ENCODE data around the gene ANKRD13A. TPM values are rescaled to one million over a fixed set of nuclear protein-coding genes. Genes with fewer than 3 reads are reported as not detected.

The ANKRD13A gene
- total and polyA plus RNA-seq, 2 of the 13 experiments (the other 11 are each of a cell fraction or from before 2014, with no cell fraction given) = 34.1 to 41.6 TPM

DNA sequence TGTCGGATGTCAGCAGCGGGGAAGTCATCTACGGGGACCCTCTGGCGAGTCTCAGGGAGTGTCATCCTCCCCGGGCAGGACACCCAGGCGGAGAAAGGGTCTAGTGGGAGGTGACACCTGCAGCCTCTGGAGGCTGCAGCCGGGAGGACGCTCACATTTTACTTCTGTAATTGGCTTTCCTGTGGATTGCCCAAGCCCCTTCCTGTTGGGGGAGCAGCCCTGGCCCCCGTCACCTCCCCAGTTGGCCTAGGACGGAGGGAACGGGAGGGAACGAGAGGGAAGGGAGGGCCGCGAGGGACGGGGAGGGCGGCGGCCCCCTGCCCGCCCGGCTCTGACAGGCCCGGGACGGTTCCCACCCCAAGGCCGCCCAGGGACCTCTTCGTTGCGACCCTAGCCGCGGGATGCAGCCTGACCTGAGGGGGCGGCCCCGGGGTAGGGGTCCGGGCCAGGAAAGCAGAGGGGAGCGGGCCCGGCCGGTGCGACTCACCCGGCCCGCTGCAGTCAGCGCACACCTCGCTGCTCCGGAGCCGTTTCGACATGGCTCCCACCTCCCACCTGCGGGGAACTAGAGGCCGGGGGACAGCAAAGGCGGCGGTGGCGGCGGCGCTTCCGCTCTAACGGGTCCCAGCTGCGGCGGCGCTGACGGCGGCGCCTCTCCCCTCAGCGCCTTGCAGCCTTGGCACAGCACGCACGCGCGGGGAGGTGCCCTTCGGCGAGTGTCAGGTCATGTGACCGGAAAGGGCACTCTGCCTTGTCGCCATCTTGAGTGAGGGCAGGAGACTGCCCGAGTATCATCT, 3.3 kb upstream of the ANKRD13A start, which contains the start of gene GIT2 (continued):
- TF ChIP-seq PITX1 (CRISPR knock-in tag; IDR thresholded peaks at IDR 0.05) (no peak; the same call in 1 of the 2 replicates), ZNF34 (CRISPR knock-in tag; IDR thresholded peaks at IDR 0.05; ENCODE audit: borderline replicate concordance) (0 out of 2 replicates have a peak, but pooled peaks have one; percentile 29), FOXC1 (CRISPR knock-in tag; IDR thresholded peaks at IDR 0.05; ENCODE audit: borderline replicate concordance) (peak; percentile 58; the same call in 1 of the 2 replicates), FOXJ3 (CRISPR knock-in tag; IDR thresholded peaks at IDR 0.05; ENCODE audit: borderline replicate concordance) (no peak), REXO4 (CRISPR knock-in tag; IDR thresholded peaks at IDR 0.05; ENCODE audit: borderline replicate concordance) (no peak), SPEN (CRISPR knock-in tag; IDR thresholded peaks at IDR 0.05; ENCODE audit: low read depth) (peak; percentile 72), SIX1 (CRISPR knock-in tag; IDR thresholded peaks at IDR 0.05; ENCODE audit: borderline replicate concordance) (no peak), FOXK2 (IDR thresholded peaks at IDR 0.05) (no peak), RBM22 (optimal IDR thresholded peaks at IDR 0.05; ENCODE audit: low read length) (no peak), PPARG (CRISPR knock-in tag; conservative IDR thresholded peaks at IDR 0.05) (no peak), ZNF660 (CRISPR knock-in tag; IDR thresholded peaks at IDR 0.05; ENCODE audit: borderline replicate concordance, low read depth) (no peak), PAX8 (CRISPR knock-in tag; IDR thresholded peaks at IDR 0.05; ENCODE audit: borderline replicate concordance) (peak; percentile 88; the same call in 1 of the 2 replicates)
- TF ChIP-seq, protein P1, sequence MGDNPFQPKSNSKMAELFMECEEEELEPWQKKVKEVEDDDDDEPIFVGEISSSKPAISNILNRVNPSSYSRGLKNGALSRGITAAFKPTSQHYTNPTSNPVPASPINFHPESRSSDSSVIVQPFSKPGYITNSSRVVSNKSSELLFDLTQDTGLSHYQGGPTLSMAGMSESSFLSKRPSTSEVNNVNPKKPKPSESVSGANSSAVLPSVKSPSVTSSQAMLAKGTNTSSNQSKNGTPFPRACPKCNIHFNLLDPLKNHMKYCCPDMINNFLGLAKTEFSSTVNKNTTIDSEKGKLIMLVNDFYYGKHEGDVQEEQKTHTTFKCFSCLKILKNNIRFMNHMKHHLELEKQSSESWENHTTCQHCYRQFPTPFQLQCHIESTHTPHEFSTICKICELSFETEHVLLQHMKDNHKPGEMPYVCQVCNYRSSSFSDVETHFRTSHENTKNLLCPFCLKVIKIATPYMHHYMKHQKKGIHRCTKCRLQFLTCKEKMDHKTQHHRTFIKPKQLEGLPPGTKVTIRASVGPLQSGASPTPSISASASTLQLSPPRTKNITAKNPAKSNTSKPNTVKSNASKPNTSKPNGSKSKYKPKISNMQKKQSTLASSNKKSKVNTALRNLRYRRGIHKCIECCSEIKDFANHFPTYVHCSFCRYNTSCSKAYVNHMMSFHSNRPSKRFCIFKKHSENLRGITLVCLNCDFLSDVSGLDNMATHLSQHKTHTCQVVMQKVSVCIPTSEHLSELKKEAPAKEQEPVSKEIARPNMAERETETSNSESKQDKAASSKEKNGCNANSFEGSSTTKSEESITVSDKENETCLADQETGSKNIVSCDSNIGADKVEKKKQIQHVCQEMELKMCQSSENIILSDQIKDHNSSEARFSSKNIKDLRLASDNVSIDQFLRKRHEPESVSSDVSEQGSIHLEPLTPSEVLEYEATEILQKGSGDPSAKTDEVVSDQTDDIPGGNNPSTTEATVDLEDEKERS (CRISPR knock-in tag; IDR thresholded peaks at IDR 0.05) = no peak
- TF ChIP-seq, protein P2, sequence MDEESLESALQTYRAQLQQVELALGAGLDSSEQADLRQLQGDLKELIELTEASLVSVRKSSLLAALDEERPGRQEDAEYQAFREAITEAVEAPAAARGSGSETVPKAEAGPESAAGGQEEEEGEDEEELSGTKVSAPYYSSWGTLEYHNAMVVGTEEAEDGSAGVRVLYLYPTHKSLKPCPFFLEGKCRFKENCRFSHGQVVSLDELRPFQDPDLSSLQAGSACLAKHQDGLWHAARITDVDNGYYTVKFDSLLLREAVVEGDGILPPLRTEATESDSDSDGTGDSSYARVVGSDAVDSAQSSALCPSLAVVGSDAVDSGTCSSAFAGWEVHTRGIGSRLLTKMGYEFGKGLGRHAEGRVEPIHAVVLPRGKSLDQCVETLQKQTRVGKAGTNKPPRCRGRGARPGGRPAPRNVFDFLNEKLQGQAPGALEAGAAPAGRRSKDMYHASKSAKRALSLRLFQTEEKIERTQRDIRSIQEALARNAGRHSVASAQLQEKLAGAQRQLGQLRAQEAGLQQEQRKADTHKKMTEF (CRISPR knock-in tag; IDR thresholded peaks at IDR 0.05) = peak; percentile 68; the same call in 1 of the 2 replicates
- TF ChIP-seq, protein P3, sequence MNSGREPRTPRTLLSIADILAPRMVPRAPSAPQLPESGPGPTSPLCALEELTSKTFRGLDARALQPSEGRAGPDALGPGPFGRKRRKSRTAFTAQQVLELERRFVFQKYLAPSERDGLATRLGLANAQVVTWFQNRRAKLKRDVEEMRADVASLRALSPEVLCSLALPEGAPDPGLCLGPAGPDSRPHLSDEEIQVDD (CRISPR knock-in tag; IDR thresholded peaks at IDR 0.05; ENCODE audit: borderline replicate concordance) = no peak
- TF ChIP-seq, protein P4, sequence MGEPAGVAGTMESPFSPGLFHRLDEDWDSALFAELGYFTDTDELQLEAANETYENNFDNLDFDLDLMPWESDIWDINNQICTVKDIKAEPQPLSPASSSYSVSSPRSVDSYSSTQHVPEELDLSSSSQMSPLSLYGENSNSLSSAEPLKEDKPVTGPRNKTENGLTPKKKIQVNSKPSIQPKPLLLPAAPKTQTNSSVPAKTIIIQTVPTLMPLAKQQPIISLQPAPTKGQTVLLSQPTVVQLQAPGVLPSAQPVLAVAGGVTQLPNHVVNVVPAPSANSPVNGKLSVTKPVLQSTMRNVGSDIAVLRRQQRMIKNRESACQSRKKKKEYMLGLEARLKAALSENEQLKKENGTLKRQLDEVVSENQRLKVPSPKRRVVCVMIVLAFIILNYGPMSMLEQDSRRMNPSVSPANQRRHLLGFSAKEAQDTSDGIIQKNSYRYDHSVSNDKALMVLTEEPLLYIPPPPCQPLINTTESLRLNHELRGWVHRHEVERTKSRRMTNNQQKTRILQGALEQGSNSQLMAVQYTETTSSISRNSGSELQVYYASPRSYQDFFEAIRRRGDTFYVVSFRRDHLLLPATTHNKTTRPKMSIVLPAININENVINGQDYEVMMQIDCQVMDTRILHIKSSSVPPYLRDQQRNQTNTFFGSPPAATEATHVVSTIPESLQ (CRISPR knock-in tag; conservative IDR thresholded peaks at IDR 0.05) = no peak
- TF ChIP-seq, protein P5, sequence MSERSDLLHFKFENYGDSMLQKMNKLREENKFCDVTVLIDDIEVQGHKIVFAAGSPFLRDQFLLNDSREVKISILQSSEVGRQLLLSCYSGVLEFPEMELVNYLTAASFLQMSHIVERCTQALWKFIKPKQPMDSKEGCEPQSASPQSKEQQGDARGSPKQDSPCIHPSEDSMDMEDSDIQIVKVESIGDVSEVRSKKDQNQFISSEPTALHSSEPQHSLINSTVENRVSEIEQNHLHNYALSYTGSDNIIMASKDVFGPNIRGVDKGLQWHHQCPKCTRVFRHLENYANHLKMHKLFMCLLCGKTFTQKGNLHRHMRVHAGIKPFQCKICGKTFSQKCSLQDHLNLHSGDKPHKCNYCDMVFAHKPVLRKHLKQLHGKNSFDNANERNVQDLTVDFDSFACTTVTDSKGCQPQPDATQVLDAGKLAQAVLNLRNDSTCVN (CRISPR knock-in tag; IDR thresholded peaks at IDR 0.05; ENCODE audit: borderline replicate concordance) = no peak
- TF ChIP-seq, protein P6, sequence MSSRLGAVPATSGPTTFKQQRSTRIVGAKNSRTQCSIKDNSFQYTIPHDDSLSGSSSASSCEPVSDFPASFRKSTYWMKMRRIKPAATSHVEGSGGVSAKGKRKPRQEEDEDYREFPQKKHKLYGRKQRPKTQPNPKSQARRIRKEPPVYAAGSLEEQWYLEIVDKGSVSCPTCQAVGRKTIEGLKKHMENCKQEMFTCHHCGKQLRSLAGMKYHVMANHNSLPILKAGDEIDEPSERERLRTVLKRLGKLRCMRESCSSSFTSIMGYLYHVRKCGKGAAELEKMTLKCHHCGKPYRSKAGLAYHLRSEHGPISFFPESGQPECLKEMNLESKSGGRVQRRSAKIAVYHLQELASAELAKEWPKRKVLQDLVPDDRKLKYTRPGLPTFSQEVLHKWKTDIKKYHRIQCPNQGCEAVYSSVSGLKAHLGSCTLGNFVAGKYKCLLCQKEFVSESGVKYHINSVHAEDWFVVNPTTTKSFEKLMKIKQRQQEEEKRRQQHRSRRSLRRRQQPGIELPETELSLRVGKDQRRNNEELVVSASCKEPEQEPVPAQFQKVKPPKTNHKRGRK (CRISPR knock-in tag; IDR thresholded peaks at IDR 0.05) = no peak

Measured in HepG2 (cell line).